GM19023 (cell line): Measurements from ENCODE around the gene ZFP91.

Experiments used
- ATAC-seq: cut with Tn5 transposase; IDR thresholded peaks from one replicate; pipeline ENCODE4 v1.9.1; 2021; ENCODE audit warnings: mild to moderate bottlenecking, moderate library complexity; ENCODE audit not compliant: unreplicated experiment

ZFP91 gene

DNA sequence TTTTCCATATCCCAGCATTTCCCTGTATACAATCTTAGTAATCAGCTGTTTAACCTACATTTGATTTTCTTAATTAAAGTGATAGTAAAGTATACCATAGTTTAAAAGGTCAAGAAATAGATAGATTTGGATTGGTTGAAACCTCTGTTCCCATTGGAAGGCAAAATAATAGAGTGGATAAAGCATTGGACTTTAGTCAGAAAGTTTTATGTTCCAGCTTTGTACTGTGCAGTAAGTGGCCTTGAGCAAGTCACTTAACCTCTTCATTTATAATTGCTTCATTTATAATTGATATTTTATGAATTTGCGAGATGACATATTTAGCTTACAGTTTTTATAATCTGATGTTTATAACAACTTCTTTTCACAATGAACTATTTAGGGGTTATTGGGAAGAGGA is 3.6 kb downstream of the ZFP91 start:
- ATAC-seq: no peak

DNA sequence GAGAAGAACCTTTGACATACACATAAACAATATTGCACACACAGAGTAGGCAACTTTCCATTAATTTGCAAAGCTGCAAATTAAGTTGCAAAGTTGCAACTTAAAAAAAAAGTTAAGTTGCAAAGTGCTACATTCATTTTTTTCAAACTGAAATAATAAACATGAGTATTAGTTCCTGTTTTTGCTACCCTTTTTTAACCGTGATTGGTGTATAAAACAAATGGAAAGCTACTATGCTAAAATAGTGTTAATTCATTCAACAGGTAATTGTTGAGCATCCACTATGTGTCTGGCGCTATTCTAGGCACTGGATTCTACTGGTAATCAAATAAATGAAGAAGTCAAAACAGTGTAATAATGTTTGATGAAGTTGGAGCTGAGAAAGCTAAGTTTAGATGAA is 8.1 kb downstream of the ZFP91 start:
- no peak for ATAC-seq

DNA sequence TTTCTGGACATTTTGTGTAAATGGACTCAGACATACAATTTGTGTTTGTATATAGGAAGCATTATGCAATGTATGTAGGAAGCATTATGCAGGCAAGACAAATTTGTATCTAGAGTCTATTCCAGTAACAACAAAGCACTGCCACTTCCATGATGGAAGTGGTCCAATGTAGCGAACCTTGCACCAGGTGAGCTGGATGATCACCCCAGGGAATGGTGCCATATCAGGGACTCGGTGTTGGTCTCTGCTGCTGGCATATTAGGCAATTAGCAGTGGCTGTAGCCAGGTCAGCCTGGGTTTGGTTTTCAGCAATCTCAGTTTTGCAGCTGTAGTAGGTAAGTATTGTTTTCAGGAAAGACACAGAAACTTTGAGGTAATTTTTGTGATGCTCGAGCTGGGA is 12.8 kb downstream of the ZFP91 start:
- ATAC-seq: no peak

DNA sequence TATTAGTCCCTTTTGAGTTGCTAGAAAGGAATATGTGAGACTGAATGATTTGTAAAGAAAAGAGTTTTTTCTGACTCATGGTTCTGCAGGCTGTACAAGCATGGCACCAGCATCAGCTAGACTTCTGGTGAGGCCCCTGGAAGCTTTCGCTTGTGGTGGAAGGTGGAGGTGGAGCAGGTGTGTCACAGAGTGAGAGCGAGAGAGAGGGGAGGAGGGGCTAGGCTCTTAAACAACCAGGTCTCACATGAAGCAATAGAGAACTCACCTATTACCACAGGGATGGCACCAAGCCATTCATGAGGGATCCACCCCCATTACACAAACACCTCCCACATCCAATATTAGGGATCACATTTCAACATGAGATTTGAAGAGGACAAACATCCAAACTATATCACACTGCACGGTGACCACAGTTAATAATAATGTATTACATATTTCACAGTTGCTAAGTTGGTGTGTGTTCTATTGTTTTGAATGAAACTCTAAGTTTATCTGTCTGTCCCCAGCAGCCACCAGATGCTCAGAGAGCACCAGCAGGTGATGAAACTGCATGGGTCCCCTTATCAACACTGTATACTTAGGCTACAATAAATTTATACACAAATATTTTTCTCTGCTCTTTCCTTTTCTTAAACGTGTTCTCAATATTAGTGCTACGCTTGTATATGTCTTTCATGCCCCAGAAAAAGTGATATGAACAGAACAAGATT is 14.1 kb downstream of the ZFP91 start:
- ATAC-seq: no peak

DNA sequence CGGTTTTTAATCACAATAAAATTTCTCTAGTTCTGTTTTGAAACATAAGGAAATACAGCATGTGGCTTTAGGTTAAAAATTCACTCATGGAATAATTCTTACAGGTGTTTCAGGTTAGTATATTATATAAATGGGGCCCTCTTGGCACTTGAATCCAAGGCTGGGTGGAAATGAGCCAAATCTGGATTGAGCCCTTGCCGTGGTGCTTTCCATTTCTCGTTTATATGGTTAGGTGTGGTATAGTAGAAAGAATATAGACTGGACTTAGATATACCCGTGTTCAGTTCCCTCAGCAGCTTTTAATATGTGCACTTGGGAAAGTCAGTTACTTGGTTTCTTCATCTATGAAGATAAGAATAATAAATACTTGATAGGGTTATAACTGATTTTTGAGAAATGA is 16.0 kb downstream of the ZFP91 start:
- ATAC-seq: no peak

DNA sequence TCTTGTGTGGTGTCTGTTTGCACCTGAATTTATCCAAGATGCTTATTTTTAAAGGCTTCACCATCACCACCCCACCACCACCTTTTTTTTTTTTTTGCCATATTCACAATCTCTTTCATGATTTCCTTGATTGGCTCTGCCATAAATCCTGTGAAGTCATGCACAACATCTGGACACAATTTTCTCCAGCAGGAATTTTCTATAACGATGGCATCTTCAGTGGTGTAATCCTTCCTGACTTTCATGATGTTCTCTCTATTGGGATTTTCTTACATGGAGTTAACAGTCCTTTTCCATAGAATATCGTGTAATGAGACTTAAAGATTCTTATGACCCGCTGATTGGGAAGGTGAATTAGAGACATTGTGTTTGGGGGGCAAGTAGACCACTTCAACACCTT is 17.8 kb downstream of the ZFP91 start:
- no peak for ATAC-seq

DNA sequence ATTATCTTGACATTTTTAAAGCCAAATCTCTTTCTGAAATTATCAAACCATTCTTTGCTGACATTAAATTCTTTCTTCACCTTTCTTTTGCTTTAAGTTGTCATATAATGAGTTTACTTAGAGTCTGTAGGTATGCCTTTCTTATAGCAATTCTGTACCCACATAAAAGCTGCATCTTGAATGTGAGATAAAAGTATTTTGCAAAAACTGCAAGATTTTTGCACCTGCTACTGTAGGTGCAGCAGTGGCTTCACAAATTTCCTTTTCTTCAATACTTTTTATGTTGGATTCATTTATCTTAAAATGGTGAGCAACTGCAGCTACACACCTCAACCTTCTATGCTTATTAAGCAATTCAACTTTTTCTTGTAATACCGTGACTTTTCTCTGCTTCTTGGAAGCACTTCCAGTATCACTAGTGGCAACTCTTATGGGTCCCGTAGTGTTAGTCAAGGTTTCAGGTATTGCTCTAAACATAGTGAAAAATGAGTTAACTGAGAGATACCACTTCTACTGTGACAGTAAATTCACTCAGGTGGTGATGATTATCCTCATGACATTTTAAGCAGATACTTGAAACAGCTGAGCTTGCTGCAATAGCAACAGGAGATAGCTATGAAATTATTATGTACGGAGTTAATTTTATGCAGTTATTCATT is 18.8 kb downstream of the ZFP91 start:
- no peak for ATAC-seq

DNA sequence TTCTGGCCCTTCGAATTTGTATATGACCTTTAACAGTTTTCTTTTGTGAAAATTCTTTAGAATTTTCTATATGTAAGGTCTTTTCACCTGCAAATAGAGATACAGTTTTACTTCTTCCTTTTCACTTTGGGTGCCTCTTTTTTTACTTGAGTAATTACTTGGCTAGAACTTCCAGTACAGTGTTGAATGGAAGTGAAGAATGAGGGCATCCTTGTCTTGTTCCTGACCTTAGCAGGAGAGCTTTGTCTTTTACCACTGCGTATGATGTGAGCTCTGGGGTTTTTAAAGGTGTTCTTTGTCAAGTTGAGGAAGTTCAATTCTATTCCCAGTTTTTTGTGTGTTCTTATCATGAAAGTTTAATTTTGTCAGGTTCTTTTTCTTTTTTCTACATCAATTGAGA is 21.6 kb downstream of the ZFP91 start:
- ATAC-seq: no peak

DNA sequence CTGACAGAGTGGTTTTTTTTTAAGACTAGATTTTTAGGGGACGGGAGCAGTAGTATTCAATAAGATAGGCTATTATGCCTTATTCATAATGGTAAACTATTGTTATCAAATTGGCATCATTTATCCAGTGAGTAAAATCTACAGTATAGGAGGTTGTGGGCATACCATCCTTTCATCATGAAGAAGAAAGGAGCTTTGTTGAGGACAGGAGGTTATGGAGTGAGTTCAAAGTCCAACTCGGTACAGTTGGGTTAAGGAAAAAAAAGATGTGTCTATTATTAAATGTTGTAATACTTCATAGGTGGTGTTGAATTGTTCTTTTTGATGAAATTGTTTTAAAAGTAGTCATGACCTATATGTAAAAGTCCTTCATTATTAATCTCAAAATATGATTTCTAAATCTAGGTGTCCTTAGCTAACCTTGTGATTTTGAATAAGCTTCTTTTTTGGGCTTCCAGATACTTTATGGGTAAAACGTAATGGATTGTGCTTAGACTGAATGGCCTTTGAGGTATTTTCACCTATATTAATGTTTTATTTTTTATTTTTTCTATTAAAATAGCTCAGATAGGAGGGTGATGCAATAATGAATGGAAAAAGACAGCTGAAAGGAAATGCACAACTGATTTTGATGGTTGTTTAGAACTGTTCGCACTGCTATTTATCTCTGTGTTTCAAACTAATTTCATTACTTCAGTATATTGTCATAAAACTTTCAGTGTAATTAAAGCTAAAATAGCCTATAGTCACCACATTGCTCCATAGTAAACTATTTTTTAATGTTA is 28.3 kb downstream of the ZFP91 start:
- ATAC-seq: no peak

DNA sequence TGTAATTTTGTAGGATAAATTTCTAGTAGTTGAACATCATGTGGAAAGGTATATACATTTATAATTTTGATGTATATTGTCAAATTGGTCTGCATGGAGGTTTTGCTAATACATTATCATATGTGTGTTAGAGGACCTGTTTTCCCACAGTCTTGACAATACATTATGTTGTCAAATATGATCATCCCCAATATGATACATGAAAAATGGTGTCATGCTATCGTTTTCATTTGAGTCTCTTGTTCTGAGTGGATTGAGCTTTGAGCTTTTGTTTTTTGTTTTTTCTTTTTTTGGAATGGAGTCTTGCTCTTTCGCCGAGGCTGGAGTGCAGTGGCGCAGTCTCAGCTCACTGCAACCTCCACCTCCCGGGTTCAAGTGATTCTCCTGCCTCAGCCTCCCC is 29.5 kb downstream of the ZFP91 start:
- ATAC-seq: no peak

DNA sequence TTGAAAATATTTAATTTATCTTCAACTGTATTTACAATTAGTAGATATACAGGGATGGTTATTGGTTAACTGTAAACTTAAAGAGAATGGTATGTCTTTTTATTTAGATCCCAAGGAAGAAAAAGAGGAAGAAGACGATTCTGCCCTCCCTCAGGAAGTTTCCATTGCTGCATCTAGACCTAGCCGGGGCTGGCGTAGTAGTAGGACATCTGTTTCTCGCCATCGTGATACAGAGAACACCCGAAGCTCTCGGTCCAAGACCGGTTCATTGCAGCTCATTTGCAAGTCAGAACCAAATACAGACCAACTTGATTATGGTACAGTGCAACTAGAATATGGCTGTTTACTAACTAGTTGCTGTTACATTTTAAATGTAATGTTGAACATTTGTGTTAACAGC is 30.9 kb downstream of the ZFP91 start:
- no peak for ATAC-seq

DNA sequence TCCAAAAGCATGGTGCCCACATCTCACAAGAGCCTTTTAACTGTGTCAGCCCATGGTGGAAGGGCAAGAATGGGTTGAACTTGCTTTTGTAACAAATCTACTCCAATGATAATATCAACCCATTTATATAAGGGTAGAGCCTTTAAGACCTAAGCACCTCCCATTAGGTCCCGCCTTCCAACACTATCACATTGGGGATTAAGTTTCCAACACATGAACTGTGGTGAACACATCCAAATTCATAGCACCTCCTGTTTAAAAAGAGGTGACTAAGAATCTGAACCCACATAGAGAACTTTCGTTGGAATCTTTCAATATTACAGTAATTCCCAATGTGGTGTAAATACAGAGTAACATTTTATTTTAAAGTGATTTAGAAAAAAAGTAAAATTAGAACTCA is 34.4 kb downstream of the ZFP91 start:
- ATAC-seq: no peak

DNA sequence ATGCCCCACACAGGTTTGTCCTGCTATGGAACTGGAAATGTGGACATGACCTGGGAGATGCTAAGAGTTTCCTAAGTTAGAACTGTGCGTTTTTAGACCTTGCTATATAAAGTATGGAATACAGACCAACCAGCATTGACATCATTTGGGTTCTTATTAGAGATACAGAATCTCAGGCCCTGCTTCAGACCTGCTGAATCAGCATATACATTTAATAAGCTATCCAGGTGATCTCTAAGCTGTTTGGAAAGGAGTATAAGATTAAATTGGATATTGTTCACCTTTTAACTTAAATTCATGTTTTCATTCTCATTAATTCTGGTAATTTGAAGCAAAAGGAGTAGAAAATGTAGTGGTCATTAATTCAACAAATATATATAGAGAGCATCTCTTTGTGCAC is 36.7 kb downstream of the ZFP91 start:
- ATAC-seq: no peak

DNA sequence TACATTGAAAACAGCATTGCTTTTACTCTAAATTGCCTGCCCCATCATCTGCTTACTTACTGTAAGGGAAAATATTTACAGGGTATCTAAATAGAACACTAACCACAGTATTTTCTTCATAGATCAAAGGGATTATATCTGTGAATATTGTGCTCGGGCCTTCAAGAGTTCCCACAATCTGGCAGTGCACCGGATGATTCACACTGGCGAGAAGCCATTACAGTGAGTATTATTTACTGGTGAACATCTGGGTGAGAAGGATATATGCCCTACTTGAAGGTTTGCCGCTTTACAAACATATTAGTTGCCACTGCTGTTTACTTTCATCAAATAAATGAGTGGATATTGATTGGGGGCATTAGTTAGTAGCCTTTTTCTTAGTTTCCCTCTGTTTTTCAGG is 37.7 kb downstream of the ZFP91 start:
- ATAC-seq: no peak

DNA sequence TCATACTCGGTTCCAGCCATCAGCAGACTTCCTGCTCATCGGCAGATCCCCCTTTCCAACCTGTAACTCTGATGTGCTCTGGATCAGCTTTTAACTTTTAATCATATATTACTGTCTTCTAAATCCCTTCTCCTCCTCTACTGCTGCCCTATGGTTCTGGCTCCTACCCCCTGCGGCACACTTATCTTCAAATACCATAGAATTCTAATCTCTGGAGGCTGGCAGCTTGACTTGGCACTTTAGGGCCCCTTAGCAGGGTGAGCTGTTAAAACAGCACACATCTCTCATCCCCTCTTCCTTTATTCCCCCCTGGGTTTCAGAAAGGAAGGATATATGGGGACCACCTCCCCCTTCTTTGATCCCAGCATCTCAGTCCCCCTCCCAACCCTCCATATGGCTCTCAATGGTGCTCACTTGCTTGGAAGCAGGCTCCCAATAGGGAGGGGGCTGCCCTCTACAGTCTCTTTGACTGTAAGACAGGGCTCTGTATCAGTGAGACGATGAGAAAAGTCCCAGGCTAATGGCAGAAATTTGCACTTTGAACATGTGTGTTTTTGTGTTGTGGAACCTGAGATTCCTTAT is 39.2 kb downstream of the ZFP91 start:
- ATAC-seq: no peak

DNA sequence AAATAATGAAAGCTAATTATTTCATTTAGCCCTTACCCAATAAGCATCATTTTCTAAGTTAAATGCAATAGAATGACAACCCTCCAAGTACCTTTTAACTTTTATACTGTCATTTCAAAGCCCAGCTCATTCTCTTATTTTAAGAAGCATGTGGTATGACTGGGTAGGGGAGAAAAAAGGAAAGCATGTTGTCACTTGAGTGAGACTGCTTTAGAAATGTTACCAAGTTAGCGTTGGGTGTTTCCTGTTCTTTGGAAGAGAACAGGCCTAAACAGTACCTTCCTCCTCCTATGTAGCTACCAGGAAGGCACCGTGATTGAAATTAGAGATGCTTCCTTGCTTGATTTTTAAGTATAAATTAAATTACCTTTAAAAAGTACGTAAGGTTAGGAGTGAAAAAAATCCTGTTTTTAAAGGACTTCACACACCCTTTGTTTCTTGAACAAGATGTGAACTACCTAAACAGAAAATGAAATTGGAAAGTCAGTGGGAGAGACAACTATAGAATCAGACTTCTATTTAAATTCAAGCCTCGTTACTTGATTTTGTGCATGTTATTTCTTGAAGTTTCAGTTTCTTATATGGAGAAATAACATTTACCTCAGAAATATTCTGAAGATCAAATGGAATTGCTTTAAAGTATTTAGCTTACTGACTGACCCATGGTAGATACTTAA is 42.9 kb downstream of the ZFP91 start:
- ATAC-seq: no peak

DNA sequence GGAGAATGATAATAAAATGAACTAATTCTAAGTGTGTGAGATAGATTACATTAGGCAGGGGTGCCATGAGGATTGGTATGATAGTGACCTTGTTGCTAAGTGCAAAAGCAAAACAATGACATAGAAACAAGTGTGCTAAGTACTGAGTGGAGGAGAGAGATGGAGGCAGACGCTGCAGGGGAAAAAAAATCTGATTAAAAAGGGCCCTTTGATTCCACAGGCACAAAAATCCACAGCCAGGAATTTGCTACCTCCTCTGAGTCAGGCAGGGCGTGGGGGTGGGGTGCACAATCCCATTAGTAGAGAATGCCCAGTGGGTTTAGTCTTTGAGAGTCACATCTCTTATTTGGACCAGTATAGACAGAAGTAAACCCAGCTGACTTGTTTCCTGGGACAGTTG is 43.5 kb downstream of the ZFP91 start, which contains the start of gene CNTF:
Gene CNTF, plus strand, starts transcription at position 322 of the 400 bp plus-strand sequence. CDS start 88 bp downstream, outside the sequence.
- no peak for ATAC-seq

DNA sequence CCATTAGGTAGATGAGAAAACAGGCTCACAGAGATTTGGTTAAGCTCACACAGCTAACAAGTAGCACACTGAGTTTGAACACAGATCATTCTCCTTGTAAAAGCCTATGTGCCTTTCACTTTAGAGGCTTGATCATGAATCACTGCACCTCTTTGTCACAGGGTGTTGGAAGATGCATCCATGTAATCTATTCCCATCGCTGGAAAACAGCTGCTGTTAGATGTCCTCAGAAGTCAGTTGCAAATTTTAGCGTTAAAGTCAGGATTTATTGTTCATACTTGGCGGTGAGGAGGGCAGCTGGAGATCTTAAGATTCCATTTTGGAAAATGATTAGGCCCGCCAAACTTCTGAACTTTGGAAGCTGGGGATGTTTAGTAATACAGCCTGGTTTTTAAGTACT is 46.2 kb downstream of the ZFP91 start:
- ATAC-seq: no peak

DNA sequence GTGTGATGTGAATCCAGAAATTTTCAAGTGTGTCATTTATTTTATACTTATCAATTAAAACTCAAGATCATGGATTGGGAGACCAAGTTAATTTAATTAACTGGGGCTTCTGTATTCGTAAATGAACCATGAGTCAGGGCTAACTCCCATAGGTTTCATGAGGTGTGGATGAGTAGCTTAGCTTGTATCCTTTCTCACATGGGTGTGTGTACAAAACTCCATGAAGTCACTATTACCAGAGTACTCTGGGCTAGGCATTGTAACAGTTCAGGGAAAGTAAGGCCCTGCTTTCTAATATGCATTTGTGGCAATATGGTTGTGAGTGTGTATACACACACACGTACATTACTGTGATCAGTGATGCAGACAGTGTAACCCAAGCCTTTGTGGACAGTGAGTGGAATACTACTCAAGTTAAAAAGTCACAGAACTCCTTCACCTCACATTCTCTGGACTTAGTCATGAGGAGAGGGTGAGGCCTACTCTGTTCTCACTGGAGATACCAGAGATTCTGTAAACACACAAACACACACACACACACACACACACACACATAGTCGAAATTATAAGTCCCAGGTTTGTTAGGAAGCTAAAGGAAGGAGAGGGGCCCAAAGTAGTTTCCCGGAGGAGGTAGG is 47.1 kb downstream of the ZFP91 start:
- ATAC-seq: no peak

DNA sequence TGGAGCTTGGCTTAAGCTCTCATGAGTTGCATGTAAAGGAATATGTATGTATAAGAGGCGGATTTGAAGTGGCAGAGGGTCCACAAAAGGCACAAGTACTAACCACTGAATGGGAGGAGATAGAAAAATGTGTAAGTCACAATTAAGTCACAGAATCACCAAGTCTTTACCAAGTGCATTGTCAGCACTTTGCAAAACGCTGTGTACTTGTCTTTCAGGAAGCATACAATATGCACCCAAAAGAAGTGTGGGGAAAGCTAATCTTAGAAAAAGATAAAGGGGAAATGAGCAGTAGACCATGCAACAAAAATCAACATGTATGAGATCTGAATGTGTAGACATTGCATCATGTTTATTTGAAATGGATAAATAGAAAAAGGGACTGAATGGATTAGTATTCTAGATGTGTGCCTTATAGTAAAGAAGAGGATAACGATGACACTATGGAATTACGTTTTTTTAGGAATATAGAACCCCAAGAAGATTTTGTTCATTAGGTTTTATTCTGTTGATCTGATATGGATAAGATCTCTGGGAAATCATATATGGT is 48.1 kb downstream of the ZFP91 start:
- ATAC-seq: no peak
